ENCODE data around the gene PDE8A. TPM values are rescaled to one million over a fixed set of nuclear protein-coding genes. Genes with fewer than 3 reads are reported as not detected.

Gene PDE8A
- total and polyA plus RNA-seq, 2 donors (not counting 1 experiment from before 2014, with no cell fraction given) = 17.4 to 51.1 TPM

DNA sequence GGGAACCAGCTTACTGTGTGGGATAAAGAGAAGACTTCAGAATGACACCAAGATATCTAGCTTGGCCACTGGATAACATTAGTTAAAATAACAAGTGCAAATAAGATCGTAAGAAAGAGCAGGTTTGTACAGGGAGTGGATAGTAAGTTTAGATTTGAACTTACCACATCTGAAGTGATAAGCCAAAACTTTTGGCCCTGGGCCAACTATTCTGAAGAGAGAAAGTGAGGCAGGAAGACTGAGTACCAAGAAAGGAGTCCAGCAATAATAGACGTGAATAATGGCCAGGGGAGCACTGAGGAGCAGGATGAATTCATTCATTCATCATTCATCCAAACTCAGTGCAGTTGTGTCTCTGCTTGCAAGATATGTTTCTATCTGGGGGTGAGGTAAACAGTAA is 122.9 kb downstream of the PDE8A start:
- peaks cover 0 to 3% of the 10 kb centered on the region in 2 experiments for H3K36me3 ChIP-seq (replicated peaks in 1 of 2; ENCODE audit: control extremely low read depth in 1 of 2, control insufficient read depth in 1 of 2, extremely low read depth in 1 of 2, insufficient read depth in 2 of 2, low read length in 1 of 2)
- TF ChIP-seq, protein P1, sequence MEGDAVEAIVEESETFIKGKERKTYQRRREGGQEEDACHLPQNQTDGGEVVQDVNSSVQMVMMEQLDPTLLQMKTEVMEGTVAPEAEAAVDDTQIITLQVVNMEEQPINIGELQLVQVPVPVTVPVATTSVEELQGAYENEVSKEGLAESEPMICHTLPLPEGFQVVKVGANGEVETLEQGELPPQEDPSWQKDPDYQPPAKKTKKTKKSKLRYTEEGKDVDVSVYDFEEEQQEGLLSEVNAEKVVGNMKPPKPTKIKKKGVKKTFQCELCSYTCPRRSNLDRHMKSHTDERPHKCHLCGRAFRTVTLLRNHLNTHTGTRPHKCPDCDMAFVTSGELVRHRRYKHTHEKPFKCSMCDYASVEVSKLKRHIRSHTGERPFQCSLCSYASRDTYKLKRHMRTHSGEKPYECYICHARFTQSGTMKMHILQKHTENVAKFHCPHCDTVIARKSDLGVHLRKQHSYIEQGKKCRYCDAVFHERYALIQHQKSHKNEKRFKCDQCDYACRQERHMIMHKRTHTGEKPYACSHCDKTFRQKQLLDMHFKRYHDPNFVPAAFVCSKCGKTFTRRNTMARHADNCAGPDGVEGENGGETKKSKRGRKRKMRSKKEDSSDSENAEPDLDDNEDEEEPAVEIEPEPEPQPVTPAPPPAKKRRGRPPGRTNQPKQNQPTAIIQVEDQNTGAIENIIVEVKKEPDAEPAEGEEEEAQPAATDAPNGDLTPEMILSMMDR (IDR thresholded peaks at IDR 0.05) = no peak
- no peak for TF ChIP-seq EZH2 (IDR thresholded peaks at IDR 0.05; ENCODE audit: borderline replicate concordance, insufficient read depth, low read depth, low read length, poor library complexity, severe bottlenecking)
- H3K9me3 Mint-ChIP-seq (ENCODE audit: insufficient read depth) = no peaks in the 10 kb centered on the region
- no peak overlapping the region for H3K9ac ChIP-seq (ENCODE audit: low read length)
- no peak for DNase-seq
- peaks cover 0 to 2% of the 10 kb centered on the region in 2 donors for H3K4me1 ChIP-seq (ENCODE audit: control insufficient read depth in 2 of 2, insufficient read depth in 2 of 2, low read length in 2 of 2)
- ChIA-PET CTCF (no interaction called here), POLR2A (no interaction called here)
- intact Hi-C loops (cut with micrococcal nuclease) = no loop called here
- ATAC-seq (ENCODE audit: low read depth) = no peak
- no peak overlapping the region for H3K4me3 ChIP-seq (ENCODE audit: control extremely low read depth in 1 of 5, extremely low read depth in 1 of 5, insufficient read depth in 1 of 5, low read depth in 2 of 5, low read length in 4 of 5)
- H3K27me3 ChIP-seq (replicated peaks in 1 of 4; ENCODE audit: control extremely low read depth in 1 of 4, control insufficient read depth in 3 of 4, insufficient read depth in 4 of 4, low read length in 3 of 4) = no peaks in the 10 kb centered on the region
- no peak overlapping the region for H2AFZ ChIP-seq (ENCODE audit: insufficient read depth, low read depth, low read length, poor library complexity, severe bottlenecking)
- no peak overlapping the region for H3K27ac ChIP-seq (ENCODE audit: low read length in 2 of 2)
- no peaks in the 10 kb centered on the region for H3K4me1 Mint-ChIP-seq
- H3K27ac Mint-ChIP-seq = no peak overlapping the region
- no peaks in the 10 kb centered on the region for H4K20me1 ChIP-seq (ENCODE audit: control insufficient read depth, insufficient read depth, low read length, poor library complexity, severe bottlenecking)
- no peaks in the 10 kb centered on the region for H3K9me3 ChIP-seq (ENCODE audit: control extremely low read depth in 1 of 3, control insufficient read depth in 2 of 3, insufficient read depth in 1 of 3, low read length in 2 of 3)
- H3K27me3 Mint-ChIP-seq = no peaks in the 10 kb centered on the region
- H3K79me2 ChIP-seq (ENCODE audit: control insufficient read depth, insufficient read depth, low read length) = no peaks in the 10 kb centered on the region
- no peak overlapping the region for H3K4me3 Mint-ChIP-seq
- H3K4me2 ChIP-seq (replicated peaks; ENCODE audit: low read depth, low read length, poor library complexity, severe bottlenecking) = no peak overlapping the region
- WGBS (ENCODE audit: insufficient coverage) = no CpG with 5 or more reads among the region's 2 CpGs

DNA sequence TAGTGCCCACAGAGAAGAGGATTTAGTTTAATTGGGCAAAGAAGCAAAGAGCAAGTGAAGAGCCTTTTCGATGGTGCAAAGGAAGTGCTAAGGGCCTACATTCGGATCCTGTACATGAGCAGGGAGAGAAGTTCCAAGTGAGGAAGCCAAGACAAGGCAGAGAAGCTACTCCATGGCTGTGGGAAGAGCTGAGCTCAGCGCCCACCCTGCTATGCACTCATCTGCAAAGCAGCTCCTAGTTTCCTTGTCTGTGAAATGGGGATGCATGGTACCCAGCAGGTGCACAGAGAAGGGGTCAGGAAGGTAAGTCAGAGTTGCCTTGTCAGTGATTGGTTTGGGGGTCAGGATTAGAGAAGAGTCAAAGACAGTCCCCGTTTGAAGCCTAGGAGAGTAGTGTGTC is 126.5 kb downstream of the PDE8A start:
- Mint-ChIP-seq H3K4me1 (no peaks in the 10 kb centered on the region), H3K27ac (no peak overlapping the region), H3K4me3 (no peak overlapping the region), H3K27me3 (no peaks in the 10 kb centered on the region), H3K9me3 (ENCODE audit: insufficient read depth) (no peaks in the 10 kb centered on the region)
- Histone ChIP-seq H3K4me3 (ENCODE audit: control extremely low read depth in 1 of 5, extremely low read depth in 1 of 5, insufficient read depth in 1 of 5, low read depth in 2 of 5, low read length in 4 of 5) (no peak overlapping the region), H3K27me3 (replicated peaks in 1 of 4; ENCODE audit: control extremely low read depth in 1 of 4, control insufficient read depth in 3 of 4, insufficient read depth in 4 of 4, low read length in 3 of 4) (no peaks in the 10 kb centered on the region), H4K20me1 (ENCODE audit: control insufficient read depth, insufficient read depth, low read length, poor library complexity, severe bottlenecking) (no peaks in the 10 kb centered on the region), H2AFZ (ENCODE audit: insufficient read depth, low read depth, low read length, poor library complexity, severe bottlenecking) (no peak overlapping the region), H3K4me1 (ENCODE audit: control insufficient read depth in 2 of 2, insufficient read depth in 2 of 2, low read length in 2 of 2) (no peaks in the 10 kb centered on the region), H3K36me3 (replicated peaks in 1 of 2; ENCODE audit: control extremely low read depth in 1 of 2, control insufficient read depth in 1 of 2, extremely low read depth in 1 of 2, insufficient read depth in 2 of 2, low read length in 1 of 2) (peaks cover 0 to 3% of the 10 kb centered on the region in 2 experiments), H3K9ac (ENCODE audit: low read length) (no peak overlapping the region), H3K79me2 (ENCODE audit: control insufficient read depth, insufficient read depth, low read length) (no peaks in the 10 kb centered on the region), H3K27ac (ENCODE audit: low read length in 2 of 2) (no peak overlapping the region), H3K4me2 (replicated peaks; ENCODE audit: low read depth, low read length, poor library complexity, severe bottlenecking) (no peak overlapping the region), H3K9me3 (ENCODE audit: control extremely low read depth in 1 of 3, control insufficient read depth in 2 of 3, insufficient read depth in 1 of 3, low read length in 2 of 3) (no peaks in the 10 kb centered on the region)
- DNase-seq (no peak), ATAC-seq (ENCODE audit: low read depth) (no peak)
- TF ChIP-seq, protein P1 (IDR thresholded peaks at IDR 0.05) = no peak
- 98% methylated on average over 3 of the region's 4 CpGs for WGBS (ENCODE audit: insufficient coverage)
- ChIA-PET POLR2A (no interaction called here), CTCF (no interaction called here)
- intact Hi-C loops (cut with micrococcal nuclease) = no loop called here

Data from B cell (primary cell).